Activated T-helper 9 cell treated with anti-CD3 and anti-CD28 coated beads, Interleukin-2, amount 50 U/mL, for 16 hours (primary cell): ENCODE measurements around the gene LRP2.
"Not testable (repeated sequence)": the region's sequence is repeated elsewhere in the genome, so short reads cannot be mapped to it uniquely, and the experiment has no call there.

Experiments used
- DNase-seq: peaks from one replicate; pipeline ENCODE4 v3.0.0-alpha.2; 2020; ENCODE audit warnings: low read depth

LRP2 gene

GRCh38 chr2:169172914-169173313 lies 189.4 kb downstream of the LRP2 start:
- DNase-seq: no peak

DNA sequence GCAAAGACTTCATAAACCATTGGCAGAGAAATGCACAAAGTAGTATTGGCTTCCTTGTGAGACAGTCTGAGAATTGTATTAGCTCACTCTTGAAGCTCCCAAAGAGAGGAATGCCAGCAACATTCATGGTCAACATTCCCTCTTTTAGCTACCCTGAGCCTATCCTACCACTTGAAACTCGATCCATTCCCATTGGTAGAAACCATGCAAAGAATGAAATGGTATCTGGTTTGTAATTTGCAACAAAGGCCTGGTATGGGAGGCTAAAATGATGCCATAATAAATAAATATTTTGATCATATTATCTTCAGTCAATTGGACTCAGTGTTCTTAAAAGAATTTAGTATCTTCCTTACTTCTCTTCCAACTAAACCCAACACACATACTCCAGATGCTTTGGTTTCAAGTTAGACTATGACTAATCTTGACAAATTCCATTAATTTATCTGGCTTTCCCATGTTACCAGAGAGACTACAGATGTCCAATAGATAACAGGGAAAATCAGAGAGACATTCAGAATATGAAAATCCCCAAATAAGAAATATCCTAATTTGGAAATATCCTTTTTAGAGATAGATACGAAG lies 190.1 kb downstream of the LRP2 start:
- no peak for DNase-seq

DNA sequence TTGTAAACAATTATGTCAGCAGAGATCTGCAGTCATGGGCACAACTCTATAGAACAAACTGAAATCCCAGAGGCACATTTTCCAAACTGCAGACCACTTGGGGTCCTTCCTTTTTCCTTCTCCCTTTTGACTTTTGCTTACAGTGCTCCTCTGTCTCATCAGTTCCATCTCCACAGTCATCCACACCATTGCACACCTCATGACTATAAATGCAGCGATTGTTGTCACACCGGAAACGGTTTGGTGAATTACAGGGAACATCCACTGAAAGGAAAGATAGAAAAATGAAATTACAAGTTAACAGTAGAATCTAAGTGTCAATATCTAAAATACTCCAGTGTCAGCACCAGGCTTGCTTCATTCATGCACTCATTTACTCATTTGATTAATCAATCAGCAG lies 196.5 kb downstream of the LRP2 start:
- no peak for DNase-seq

DNA sequence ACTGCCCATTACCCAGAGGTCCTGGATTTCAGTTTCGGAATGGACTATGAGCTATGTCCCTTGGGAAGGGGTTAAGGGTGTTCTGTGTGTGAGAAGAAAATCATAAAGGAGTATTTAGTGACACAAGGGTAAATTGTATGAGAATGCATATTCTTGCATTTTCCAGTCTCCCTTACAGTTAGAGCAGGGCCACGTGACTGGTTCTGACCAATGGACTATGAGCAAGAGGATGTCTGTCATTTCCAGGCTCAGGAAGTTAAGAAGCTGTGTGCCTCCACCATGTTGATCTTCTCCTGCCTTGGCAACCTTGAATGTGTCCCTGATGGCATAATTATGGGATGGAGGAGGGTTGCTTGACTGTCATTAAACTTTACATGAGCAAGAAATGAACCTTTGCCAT lies 198.0 kb downstream of the LRP2 start:
- no peak for DNase-seq

DNA sequence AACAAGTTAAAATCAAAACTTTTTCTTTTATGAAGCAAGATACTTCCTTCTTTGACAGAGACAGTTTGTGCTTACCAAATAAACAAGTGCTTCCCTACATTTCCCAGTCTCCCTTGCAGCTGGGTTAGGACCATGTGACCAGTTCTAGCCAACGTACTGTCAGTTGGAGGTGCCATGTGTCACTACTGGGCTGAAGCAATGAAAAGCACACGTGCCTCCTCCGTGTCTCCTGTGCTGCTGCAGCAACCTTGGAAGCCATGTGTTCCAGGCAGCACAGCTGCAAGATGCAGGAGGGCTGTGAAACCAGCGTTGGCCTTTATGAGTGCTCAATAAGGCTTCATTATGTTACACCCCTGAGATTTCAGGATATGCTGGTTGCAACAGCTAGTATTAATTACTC lies 199.7 kb downstream of the LRP2 start:
- DNase-seq: no peak

DNA sequence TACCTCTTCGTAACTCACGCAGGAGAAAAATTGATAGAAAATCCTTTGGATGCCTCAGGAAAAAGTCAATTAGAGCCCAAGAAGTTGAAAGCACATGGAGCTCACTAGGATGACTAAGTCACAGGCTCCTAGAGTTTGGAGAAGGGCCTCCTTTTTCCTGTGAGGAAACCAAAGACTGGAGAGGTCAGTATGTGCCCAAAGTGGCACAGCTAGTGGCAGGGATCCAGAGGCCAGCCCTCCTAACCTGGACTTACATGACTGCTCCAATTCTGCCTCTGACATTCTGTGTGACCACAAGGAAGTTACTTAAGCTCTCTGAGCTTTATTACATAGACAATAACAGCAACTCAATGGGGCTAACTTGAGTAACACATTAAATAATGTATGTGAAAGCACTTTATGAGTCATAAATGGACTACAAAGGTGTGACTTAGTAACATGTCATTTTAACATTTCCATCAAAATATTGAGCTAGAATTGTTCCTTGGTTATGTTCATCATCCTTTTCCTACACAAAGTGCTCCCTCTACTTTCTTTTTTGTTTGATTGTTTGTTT lies 201.3 kb downstream of the LRP2 start:
- no peak for DNase-seq

GRCh38 chr2:169159686-169160085 lies 202.6 kb downstream of the LRP2 start:
- DNase-seq: no peak

- DNase-seq: no peak
Measured at GRCh38 chr2:169158874-169159273, 203.5 kb downstream of the LRP2 start.

GRCh38 chr2:169146220-169146619 lies 216.1 kb downstream of the LRP2 start:
- DNase-seq: no peak

DNA sequence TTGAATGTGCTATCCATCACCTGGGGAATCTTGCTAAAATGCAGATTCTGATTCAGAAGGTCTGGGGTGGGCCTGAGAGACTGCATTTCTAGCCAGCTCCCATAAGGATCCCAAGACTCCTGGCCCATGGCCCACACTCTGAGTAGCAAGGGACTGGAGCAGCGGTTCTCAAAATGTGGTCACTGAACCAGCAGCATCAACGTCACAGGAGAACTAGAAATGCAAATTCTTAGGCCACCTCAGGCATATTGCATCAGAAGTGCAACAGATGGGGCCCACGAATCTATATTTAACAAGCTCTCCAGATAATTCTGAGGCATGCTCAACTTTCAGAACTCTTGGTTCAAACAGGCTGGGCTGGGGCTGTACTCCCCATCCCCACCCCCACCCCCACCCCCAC lies 218.3 kb downstream of the LRP2 start:
- DNase-seq: no peak

DNA sequence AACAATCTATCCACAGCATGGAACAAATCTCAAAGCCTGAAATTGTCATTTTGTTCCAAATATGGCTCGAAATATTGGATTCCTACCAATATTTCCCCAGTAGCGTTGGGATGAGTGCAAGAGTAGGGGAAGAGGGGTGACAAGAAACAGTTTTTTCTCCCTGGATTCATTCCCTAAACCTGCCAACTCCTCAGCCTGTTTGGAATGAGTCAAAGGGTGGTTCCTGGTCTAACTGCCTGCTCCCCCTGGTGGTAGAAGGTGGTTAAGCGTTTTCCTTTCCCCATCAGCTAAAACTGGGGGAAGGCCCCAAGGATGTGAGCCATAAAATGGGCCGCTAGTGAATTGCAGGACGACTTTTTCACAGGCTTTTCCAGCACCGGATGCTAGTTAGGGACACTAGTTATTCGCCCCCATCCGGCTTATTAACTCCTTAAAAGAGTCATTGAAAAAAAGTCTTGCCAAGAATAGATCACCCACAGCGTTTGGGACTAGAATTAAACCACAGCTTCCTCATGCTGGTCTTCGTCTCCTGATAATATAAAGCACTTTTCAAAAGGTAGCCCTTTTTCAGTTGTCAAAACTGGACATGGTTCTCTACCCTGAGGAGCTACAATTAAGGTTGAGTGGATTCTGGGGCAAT lies 220.5 kb downstream of the LRP2 start:
- DNase-seq: peak; percentile 39

- DNase-seq: no peak
Measured at GRCh38 chr2:169139993-169140767, 222.2 kb downstream of the LRP2 start.

DNA sequence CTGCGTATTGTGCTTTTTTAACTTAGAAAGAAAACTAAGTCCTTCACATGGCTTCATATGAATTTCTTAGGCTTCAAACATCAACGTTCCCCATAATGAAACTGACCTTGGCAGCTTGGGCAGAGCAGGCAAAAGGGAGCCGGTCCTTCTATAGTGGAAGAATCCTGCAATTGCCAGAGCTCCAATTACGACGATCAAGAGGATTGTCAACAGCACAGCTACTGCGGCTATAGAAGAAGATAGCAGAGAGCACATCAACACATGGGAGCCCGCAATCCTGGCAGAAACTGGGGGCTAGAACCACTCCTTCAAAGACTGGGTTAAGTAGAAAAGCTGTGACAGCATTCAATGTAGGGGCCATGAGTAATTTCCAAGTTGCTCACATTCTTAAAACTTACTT lies 223.2 kb downstream of the LRP2 start:
- no peak for DNase-seq

DNA sequence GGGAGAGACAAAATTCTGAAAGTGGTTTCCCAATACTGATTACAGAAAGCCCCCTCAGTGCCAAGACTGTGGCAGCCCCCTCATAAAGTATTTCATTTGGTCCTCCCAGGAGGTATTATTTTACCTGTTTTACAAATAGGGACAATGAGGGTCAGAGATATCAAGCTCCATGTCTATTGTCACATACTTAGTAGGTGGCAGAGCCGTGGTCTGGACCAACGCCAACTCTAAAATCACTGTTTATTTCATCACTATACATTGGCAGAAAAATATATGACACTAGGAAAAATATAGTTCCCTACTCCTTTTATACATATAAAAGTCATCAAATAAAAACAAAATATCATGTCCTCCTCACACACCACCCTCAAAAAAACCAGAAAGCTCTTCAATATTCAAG lies 224.4 kb downstream of the LRP2 start:
- DNase-seq: no peak

DNA sequence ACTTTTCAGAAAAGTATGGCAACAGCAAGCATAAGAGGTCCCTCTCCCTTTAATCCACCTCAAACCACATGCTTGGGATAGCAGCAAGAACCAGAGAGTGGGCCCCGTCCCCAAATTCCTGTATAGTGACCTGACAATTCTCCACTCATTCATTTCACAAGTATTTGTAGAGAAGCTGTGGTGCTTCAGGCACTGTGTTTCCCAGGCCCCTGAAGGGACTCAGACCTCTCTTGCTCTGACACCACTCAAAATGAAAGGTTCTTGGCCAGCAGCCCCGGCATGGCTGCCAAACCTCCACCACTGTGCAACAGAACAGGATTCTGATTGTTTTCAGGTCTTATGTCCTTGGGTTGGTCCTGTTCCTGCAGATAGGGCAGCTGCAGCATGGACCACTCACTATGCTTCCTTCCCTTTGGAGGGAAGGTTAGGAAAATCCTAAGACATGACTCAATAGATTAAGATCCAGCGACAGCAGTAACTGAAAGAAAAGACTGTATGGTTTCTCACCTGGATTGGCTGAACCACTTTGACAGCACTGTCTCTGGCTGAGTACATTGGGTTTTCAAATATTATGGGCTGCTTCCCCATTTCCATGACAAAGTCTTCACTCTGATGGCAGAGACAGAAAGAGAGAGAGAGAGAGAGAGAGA lies 225.3 kb downstream of the LRP2 start:
- DNase-seq: no peak

DNA sequence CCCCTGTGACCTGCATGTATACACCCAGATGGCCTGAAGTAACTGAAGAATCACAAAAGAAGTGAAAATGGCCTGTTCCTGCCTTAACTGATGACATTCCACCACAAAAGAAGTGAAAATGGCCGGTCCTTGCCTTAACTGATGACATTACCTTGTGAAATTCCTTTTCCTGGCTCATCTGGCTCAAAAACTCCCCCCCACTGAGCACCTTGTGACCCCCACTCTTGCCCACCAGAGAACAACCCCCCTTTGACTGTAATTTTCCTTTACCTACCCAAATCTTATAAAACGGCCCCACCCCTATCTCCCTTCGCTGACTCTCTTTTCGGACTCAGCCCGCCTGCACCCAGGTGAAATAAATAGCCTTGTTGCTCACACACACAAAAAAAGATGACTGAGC lies 225.9 kb downstream of the LRP2 start:
- DNase-seq: not testable (repeated sequence)

GRCh38 chr2:169134272-169134671 lies 228.1 kb downstream of the LRP2 start:
- not testable (repeated sequence) for DNase-seq

DNA sequence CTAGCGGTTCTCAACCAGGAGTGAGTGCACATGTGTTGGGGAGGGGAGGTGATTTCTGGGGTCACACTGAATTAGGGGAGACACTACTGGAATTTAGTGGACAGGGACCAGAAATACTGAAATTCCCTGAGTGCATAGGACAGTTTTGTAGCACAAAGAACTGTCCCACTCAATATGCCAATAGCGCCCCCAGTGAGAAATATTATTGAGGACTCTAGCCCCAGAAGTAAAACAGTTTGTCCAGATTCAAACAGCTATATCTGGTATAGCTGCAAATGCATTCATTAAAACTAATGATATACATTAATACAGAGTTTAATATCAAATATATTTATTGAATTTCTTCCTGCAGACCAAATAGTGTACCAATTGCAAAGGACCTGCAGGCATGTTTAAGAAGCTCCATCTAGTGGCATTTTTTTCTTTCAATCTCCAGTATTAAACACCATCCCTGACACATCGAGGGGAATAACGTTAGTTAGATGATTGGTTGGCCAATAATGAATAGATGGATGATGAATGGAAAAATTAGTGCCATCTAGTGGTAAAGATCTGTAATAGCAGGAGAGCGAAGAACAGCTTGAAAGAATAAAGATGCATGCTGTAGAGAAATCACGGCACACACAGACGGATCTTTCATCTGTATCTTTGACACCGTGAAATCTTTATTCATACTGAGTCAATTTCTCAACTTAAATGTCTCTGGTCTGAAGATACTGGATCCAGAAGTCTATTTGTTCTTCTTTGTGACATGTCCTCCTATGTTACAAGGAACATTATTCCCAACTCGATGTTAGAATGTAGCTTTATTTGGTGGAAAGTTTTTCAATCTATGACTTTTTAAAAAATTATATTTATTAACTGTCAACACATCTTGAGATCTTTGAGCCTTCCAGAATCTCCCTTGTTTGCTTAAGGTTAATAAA lies 230.5 kb downstream of the LRP2 start:
- DNase-seq: no peak

- no peak for DNase-seq
Measured at GRCh38 chr2:169129703-169130243, 232.6 kb downstream of the LRP2 start.

DNA sequence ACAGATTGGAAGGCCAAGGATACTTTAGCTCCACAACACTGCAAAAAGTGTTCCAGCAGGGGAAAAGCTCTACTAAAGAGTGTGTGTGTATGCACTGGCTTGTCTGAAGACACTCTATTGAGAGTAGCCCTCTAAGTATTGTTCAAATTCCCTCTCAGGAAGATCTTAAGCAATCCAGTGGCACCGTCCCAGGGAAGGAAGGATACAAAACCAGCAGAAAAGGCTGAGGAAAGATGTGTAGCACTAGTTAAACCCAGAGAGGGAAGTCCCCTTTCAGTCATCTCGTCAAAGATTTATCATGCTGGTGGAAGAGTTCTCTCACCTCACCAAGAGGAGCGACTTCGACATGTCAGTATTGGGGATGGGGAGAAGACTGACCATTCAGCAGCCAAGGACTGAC lies 242.5 kb downstream of the LRP2 start:
- no peak for DNase-seq

GRCh38 chr2:169119123-169119760 lies 243.1 kb downstream of the LRP2 start:
- no peak for DNase-seq
